NCI-H2196 (cell line): Measurements from ENCODE around the gene ZNF319.
A peak's percentile ranks its signal among the peaks of the same experiment; 100 is the strongest.
"Not testable (repeated sequence)": the region's sequence is repeated elsewhere in the genome, so short reads cannot be mapped to it uniquely, and the experiment has no call there.

Experiments used
- DNase-seq: peaks from one replicate; lab custom pipeline; 2025; ENCODE audit not compliant: unreplicated experiment; lab: John Stamatoyannopoulos, UW

The ZNF319 gene

DNA sequence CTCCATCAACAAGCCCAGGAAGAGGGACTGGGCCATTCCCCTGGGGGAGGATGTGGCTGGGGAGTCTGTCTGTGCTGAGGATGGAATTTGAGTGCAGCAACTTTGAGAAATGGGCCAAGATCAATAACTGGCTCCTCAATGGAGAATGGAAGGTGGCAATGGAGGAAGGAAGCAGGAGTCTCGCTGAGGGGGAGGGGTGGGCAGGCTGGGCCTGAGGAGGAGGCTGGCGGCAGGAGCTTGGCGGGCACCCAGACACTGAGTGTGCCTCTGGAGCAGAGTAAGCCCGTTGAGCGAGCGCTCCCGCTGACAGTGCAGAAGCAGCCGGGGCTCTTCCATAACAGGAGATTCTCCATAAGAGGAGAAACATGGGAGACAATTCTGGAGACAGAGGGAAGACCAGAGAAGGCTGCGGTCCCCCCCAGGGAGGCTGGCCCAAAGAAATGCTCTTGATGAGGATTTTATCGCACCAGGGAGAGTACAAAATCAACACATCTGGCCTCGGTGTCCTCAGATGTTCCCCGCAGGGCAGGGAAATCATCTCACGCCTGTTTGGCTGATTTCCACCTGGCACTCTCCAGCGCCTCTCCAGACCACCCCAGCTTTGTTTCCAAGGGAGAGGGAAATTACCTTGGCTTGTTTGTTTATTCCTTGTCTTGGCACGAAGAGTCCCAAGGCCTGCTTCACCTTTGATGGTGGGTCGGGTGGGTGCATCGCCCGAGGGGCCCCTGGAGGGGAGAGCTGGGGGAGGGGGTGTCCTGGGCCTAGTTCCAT lies 22.3 kb upstream of the ZNF319 start:
- peak; percentile 46 for DNase-seq

DNA sequence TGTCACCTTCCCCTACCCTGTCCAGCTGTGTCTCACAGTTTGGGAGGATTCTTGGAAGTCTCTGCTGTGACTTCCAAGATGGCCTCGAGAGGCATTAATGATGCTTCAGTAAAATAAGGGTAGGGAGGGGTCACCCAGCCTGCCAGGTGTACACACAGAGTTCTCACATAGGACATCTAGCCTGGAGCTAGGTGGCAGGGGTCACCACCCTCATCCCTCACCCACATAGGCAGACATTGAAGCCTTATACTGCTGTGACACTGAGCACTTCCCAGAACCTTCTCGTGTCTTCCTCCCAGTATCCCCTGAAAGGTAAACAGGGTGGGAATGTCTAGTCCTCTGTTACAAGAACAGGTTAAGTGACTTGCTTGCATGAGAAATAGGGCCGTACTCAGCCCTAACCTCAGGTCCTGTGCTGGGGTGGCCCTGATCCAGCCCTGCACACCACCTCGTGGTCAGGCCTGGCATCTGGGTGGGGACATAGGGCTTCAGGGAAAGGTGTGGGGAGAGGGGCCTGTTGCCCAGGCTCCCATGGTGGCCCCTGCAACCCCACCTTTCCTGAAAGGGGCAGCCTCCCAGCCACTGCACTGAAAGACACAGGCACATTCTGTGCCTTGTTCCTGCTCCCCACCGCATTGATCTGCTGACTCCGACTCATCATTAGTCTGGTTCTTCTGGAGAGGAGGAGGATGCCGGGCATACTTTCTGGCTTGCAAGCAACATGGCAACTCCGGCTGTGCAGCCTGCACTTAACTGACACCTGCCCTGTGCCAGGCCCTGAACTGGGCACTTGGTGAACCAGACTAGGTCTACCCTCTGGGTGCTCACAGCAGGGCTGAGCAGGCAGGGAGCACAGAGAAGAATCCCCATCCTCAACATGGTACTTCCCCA lies 21.4 kb upstream of the ZNF319 start:
- no peak for DNase-seq

DNA sequence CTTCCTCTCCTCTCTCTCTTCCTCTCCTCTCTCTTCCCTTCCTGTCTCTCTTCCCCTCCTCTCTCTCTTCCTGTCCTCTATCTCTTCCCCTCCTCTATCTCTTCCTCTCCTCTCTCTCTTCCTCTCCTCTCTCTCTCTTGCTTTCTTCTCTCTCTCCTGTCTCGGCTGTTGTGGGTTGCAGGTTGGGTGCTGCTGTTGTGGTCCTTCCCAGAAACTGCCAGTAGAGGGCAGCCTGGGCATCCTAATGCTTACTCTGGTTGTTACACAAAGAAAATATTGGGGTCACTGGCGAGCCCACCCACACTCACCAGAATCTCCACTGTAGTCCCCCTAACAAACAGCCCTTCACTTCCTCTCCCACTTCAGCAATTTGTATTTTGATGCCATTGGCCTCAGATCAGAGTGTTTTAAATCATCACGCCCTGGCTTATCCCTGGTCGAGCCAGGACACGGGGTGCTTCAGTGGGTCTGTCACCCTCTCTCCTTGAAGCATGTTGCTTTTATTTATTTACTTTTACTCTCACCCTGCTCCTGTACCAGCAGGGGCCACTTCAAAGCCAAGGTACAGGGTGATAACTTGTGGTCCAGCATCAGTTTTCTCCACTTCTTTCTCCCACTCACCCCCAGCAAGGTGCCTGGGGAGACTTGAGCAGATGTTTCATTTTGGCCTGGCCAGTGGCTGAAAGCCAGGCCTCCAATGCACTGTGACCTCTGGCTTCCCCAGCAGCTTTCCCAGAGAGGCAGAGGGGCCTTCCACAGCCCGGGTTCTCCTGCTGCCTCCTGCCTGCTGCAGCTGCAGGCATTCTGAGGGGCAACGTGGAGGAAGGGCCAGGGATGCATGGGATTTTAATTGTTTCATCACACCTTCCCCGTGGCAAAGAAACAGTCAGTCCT lies 20.4 kb upstream of the ZNF319 start:
- DNase-seq, result peak; percentile 14

DNA sequence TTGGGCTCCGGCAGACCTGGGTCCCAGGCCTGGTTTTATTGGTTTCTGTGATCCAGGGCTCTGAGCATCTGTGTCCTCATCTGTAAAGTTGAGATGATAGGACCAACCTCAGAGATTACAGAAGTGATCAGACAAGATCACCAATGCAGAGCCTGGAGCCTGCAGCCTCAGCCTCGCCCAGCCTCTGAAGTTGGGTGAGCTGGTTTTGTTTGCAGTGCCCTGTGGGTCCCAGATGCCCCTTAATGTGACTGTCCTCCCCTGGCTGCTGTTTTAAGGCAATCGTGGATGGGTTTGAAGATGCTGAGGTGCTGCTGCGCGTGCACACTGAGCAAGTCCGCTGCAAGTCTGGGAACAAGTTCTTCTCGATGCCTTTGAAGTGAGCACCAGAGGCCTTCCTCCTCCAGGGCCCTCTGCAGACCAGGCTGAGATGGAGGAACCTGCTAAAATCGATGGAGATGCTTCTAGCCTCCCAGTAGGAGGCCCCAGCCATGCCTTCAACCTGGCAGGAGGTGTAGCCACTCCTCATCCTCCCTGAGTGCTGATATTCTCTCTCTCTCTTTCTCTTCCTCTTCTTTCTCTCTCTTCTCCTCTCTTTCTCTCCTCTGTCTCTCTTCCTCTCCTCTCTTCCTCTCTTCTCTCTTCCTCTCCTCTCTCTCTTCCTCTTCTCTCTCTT lies 19.5 kb upstream of the ZNF319 start:
- no peak for DNase-seq

DNA sequence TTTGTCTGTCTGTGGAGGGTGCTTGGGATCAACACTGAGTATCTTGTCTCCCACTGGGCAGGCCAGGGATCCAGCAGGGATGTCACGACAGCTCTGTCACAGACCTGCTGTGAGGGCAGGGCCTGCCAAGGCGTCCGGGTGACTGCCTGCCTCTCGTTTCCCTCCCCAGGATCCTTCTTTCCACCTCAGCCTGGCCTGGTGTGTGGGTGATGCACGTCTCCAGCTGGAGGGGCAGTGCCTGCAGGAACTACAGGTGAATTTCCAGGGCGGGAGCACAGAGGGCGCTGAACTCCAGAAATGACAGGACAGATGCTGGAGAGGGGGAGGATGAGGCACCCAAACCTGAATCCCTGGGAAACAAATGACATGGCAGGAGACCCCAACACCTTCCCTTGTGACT lies 18.3 kb upstream of the ZNF319 start:
- DNase-seq, result no peak

DNA sequence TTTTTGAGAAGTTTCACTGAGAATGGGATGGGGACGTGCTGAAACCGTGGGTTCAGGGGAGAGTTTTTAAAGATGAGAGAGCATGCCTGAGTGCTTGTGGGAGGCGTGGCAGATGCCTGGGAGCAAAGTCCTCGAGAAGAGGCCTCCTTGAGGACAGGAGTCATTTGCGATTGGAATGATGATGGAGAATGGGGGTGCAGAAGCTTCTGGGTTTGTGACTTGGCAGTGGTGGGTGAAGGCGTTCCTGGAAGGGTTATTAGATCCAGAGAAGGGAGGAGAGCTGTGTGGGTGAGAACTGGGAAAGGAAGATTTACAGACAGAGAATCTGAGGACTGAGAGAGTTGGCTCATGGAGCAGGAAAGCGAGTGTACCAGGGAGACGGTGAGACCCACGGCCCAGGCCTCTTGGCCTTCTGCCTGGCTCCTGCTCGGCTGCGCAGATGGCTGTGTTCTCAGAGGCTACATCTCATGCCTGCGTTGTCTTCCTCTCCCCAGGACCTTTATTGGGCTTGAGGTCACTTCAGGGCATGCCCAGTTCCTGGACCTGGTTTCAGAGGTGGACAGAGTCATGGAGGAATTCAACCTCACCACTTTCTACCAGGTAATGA lies 16.5 kb upstream of the ZNF319 start:
- no peak for DNase-seq

DNA sequence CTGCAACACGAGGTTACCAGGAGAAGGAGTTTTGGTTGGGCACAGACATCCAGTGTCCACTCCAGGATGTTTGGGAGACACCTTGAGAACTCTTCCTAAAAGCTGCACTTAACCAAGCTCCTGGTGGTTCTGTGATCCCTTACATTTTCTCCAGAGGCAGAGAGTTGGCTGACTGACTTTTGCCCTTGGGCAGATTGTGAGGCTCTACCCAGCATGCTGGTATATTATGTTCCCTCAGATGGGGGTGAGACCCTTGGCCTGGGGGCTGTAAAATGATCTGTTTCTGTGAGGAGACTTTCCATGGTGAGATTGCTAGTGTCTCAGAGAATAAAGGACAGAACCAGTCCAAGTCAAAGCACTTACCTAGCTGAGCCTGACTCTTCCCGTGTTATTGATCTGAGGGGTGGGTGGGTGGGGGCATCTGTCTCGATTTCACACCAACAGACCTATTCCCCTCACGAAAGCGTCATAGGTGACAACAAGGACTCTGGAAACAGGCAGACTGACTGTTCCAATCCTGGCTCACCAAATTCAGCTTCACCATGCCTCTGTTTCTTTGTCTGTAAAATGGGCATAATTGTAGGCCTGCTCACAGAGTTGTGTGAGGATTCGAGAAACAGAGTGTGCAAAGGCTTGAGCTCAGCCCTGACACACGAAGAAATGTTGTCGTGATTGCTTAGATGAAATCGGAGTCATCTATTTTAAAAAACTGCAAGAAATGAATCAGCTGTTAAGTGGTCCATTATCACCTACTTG lies 12.9 kb upstream of the ZNF319 start:
- no peak for DNase-seq

DNA sequence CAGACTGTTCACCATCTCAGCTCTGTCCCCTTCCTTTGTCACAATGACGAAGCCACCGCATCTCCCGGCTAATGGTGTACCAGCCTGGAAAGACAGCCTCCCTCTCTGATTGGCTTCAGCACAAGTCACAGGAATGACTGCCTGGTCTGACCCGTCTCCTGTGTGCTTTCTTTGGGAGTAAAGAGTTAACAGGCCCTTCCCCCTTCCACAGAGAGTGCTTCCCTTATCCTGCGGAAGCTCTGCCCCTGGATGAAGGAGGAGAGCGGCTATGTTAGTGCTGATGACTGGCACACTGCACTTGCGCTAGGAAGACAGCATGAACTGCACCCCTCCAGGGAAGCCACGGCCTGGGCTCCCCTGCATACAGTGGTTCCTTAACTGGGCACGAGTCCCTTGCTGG lies 12.0 kb upstream of the ZNF319 start:
- DNase-seq, result no peak

DNA sequence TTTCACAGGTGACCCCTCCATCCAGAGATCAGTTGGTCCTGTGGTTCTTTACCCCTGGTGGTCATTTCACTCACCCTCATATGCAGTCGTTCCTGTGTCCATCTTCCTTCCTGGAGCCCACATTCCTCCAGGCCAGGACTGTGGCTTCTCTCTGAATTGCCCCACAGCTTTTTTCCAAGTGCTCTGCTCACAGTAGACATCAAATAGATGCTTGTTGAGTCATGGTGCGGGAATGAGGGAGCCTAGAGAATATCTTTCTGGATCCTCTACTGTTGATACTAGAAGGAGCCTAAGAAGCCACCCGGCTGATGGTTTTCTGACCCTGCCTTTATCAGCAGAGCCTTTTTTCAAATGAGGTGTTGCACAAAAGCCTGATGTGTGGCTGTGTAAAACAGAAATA lies 11.2 kb upstream of the ZNF319 start:
- no peak for DNase-seq

DNA sequence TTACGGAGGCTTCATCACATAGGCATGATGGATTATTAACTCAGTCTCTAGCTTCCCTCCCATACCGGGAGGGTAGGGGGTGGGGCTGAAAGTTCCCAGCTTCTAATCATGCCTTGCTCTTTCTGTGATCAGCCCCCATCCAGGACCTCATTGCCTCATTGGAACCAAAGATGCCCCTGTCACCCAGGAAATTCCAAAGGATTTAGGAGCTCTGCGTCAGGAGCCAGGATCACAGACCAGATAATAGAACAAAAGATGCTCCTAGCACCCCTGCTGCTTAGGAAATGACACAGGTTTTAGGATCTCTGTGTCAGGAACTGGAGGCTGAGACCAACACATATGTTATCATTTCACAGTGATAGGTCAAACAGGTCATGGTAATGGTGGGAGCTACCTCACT lies 10.4 kb upstream of the ZNF319 start:
- DNase-seq, result no peak

DNA sequence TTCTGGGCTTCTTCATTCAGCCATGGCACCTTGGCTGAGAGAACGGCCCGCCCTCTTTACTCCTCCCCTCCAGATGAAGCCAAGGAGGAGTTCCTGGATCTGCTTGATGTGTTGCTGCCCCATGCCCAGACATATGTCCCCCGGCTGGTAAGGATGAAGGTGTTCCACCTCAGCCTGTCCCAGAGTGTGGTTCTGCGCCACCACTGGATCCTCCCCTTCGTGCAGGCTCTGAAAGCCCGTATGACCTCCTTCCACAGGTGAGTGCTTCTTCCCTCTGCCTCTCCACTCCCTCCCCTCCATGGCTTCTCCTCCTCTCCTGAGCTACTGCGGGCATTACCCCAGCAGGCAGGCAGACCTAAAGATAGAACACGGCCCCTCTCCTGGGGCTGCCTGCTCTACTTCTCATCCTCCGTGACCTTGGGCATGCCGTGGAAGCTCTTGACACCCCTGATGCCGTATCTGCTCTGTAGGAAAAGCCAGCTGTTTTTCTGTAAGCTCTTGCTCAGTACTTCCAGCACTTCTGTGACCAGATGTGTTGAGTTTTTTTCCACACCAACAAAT lies 9.5 kb upstream of the ZNF319 start:
- DNase-seq, result no peak

DNA sequence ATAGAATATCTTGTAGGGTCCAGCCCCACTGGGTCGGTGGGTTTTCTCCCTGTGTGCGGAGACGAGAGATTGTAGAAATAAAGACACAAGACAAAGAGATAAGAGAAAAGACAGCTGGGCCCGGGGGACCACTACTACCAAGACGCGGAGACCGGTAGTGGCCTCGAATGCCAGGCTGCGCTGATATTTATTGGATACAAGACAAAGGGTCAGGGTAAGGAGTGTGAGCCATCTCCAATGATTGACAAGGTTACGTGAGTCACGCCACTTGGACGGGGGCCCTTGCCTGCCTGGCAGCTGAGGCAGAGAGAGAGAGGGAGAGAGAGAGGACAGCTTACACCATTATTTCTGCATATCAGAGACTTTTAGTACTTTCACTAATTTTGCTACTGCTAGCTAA lies 4.3 kb upstream of the ZNF319 start:
- not testable (repeated sequence) for DNase-seq

DNA sequence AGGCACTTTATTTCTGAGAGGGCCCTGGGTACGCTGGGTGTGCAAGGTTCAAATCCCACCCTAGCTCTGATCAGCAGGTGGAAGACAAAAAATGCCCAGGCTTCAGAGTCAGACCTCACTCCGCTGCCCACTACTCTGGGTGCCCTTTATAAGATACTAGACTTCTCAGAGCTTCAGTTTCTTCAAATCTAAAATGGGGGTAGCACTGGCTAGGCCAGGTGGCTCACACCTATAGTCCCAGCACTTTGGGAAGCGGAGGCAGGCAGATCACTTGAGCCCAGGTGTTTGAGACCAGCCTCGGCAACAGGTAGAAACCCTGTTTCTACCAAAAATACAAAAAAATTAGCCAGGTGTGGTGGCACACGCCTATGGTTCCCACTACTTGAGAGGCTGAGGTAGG lies 2.5 kb upstream of the ZNF319 start:
- DNase-seq, result no peak

DNA sequence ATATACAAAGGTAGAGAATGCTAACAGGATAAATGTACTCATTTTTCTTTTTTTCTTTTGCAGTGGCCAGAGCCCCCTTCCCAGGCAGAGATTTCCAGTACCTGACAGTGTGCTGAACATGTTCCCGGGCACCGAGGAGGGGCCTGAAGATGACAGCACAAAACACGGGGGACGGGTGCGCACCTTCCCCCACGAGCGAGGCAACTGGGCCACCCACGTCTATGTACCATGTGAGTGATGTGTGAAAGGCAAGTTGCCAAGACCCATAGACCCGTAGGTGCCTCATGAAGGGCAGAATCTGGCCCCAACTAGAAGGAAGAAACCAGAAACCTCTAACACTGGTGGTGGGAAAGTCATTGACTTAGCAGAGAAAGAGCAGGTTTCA lies 1.9 kb upstream of the ZNF319 start:
- DNase-seq, result no peak

DNA sequence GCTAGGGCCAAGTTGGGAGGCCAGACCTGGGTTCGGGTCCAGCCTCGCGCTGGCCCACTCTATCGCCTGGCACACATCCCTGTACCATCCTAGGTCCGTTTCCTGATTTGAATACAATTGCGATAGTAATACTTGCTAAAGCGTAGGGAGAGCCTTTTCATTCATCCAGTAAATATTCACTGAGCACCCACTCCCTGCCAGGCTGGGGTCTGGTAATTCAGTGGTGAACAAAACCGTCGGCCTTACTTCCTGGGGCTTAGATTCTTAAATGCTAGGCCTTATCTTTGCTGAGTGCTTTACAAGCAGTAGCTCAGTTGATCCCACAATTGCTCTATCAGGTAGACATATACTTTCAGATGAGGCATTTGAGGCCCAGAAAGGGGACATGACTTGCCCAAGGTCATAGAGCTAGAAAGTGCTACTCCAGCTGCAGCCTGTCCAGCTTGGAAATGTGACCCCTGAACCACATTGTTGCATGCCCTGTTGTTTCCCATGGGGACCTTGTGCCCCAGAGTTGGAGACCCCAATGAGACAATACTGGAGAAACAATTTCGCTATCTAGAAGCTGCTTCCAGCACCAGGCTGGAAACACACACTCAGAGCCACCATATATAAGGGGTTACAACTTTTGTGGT lies 1.4 kb upstream of the ZNF319 start:
- no peak for DNase-seq

DNA sequence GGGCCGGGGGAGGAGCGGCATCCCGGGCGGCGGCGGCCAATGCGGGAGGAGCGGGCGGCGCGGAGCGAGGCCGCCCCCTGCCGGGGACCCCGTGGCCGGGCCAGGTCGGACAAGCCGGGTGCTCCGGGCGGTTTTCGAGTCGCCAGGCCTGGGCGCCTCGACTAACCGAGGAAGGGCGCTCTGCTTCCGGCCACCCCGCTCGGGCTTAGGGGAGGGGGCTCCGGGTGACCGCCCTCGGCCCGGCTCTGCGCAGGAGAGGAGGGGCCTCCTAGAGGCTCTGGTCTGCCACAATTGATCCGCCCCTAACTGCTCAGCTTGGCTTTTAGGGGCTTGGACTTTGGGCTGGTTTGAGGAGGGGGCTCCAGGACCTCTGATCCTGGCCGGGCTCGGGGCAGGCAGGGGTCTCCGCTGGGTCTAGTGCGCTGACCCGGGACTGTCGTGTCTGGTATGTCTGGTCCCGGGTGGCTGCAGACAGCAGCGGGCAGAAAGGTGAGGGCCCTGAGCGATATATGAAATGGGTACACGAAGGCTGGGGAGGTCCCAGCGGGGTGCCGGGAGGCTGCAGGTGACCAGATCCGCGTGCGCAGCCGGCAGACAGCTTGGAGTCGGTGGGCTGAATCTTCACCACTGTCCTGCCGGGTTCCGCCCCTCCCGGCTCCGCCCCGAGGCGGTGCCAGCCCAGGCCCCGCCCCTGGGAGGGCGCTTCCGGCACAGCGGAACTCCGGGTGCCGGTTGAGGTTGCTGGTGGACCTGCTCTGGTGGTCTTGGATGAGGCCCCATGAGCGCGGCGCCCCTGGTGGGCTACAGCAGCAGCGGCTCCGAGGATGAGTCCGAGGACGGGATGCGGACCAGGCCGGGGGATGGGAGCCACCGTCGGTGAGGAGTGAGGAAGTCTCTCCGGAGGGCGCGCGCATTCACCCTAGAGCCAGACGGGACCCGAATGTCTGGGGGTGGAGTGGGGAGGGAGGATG lies 519 bp upstream of the ZNF319 start, which contains the start of gene USB1:
Gene USB1 (plus strand): TSS at position 702 of the 971 bp plus-strand sequence. CDS start 77 bp downstream, at position 779.
- peak; percentile 64 for DNase-seq

DNA sequence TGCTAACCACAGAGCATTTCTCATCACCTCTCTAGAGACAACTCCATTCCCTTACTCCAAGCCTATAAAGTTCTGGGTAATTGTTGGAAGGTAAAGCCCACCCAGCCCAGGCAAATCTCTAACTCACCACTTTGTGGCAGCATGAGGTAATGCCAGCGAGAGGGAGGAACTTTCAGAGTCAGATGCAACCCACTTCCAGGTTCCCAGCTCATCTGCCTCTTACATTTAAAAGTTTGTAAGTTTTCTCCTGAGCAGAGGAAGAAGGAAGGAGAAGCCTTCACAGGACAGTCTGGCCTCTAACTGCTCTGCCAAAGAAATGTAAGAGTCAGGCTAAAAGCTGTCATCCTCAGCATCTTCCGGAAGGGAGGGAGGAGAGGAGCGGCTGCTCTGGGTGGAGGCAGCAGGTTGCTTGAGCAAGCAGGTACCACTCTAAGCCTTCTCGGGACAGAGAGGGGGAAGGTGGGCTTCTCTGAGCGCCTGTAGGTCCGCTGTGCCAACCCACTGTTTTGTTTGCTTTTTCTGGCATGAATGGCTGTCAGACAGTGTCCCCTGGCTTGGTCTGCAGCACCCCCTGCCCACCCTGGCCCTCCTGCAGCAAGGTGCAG lies 1.0 kb downstream of the ZNF319 start:
- DNase-seq, result no peak
